ENCODE measurements around the gene FLYWCH2. TPM values are rescaled to one million over a fixed set of nuclear protein-coding genes. Genes with fewer than 3 reads are reported as not detected.
"Not testable (repeated sequence)": the region's sequence is repeated elsewhere in the genome, so short reads cannot be mapped to it uniquely, and the experiment has no call there.

Gene FLYWCH2
- total RNA-seq, 2 donors from 2014 or later = 52.2 to 53.2 TPM

GRCh38 chr16:2925951-2926649 lies 43.1 kb downstream of the FLYWCH2 start:
- Histone ChIP-seq H3K9me3 (no peaks in the 10 kb centered on the region), H3K27ac (no peak overlapping the region), H3K27me3 (replicated peaks; ENCODE audit: insufficient read depth) (no peaks in the 10 kb centered on the region), H3K4me3 (no peak overlapping the region), H3K4me1 (ENCODE audit: control insufficient read depth in 1 of 2, low read depth in 2 of 2) (peaks cover 0 to 5% of the 10 kb centered on the region in 2 donors), H3K36me3 (peaks cover 17% of the 10 kb centered on the region)
- ATAC-seq (ENCODE audit: insufficient number of reproducible peaks, low FRiP score, low read depth) = no peak
- DNase-seq (ENCODE audit: low spot score) = no peak
- TF ChIP-seq CTCF (IDR thresholded peaks at IDR 0.05) = no peak

GRCh38 chr16:2926650-2926999 lies 43.6 kb downstream of the FLYWCH2 start:
- no peaks in the 10 kb centered on the region for H3K9me3 ChIP-seq
- peak overlapping the region; percentile 56 for H3K4me3 ChIP-seq
- DNase-seq (ENCODE audit: low spot score) (no peak), ATAC-seq (ENCODE audit: insufficient number of reproducible peaks, low FRiP score, low read depth) (no peak)
- peaks cover 17% of the 10 kb centered on the region for H3K36me3 ChIP-seq
- no peak overlapping the region for H3K27ac ChIP-seq
- H3K4me1 ChIP-seq (ENCODE audit: control insufficient read depth in 1 of 2, low read depth in 2 of 2) = peaks cover 0 to 5% of the 10 kb centered on the region in 2 donors
- no peaks in the 10 kb centered on the region for H3K27me3 ChIP-seq (replicated peaks; ENCODE audit: insufficient read depth)
- TF ChIP-seq CTCF (IDR thresholded peaks at IDR 0.05) = no peak

GRCh38 chr16:2927010-2927646 lies 44.1 kb downstream of the FLYWCH2 start:
- Histone ChIP-seq H3K27ac (no peak overlapping the region), H3K9me3 (no peaks in the 10 kb centered on the region), H3K36me3 (peaks cover 17% of the 10 kb centered on the region), H3K4me3 (peak overlapping the region; percentile 56), H3K27me3 (replicated peaks; ENCODE audit: insufficient read depth) (no peaks in the 10 kb centered on the region), H3K4me1 (ENCODE audit: control insufficient read depth in 1 of 2, low read depth in 2 of 2) (peaks cover 0 to 5% of the 10 kb centered on the region in 2 donors)
- TF ChIP-seq CTCF (IDR thresholded peaks at IDR 0.05) = peak; percentile 98
- ATAC-seq (ENCODE audit: insufficient number of reproducible peaks, low FRiP score, low read depth) (peak; percentile 72), DNase-seq (ENCODE audit: low spot score) (peak; percentile 79)

GRCh38 chr16:2928151-2928550 lies 45.1 kb downstream of the FLYWCH2 start:
- H3K36me3 ChIP-seq = peaks cover 13% of the 10 kb centered on the region
- not testable (repeated sequence) for H3K4me1 ChIP-seq (ENCODE audit: control insufficient read depth in 1 of 2, low read depth in 2 of 2)

GRCh38 chr16:2928796-2929195 lies 45.8 kb downstream of the FLYWCH2 start:
- no peak for DNase-seq (ENCODE audit: low spot score)
- H3K27ac ChIP-seq = no peak overlapping the region
- H3K4me3 ChIP-seq = no peak overlapping the region
- H3K36me3 ChIP-seq = peaks cover 20% of the 10 kb centered on the region
- no peak for TF ChIP-seq CTCF (IDR thresholded peaks at IDR 0.05)
- no peaks in the 10 kb centered on the region for H3K27me3 ChIP-seq (replicated peaks; ENCODE audit: insufficient read depth)
- no peak for ATAC-seq (ENCODE audit: insufficient number of reproducible peaks, low FRiP score, low read depth)
- H3K4me1 ChIP-seq (ENCODE audit: control insufficient read depth in 1 of 2, low read depth in 2 of 2) = peaks cover 0 to 5% of the 10 kb centered on the region in 2 donors
- H3K9me3 ChIP-seq = no peaks in the 10 kb centered on the region

More at GRCh38 chr16:2928151-2928550, 45.1 kb downstream of the FLYWCH2 start:
- not testable (repeated sequence) for H3K9me3 ChIP-seq; H3K27me3 ChIP-seq (replicated peaks; ENCODE audit: insufficient read depth); DNase-seq (ENCODE audit: low spot score); H3K27ac ChIP-seq; H3K4me3 ChIP-seq; ATAC-seq (ENCODE audit: insufficient number of reproducible peaks, low FRiP score, low read depth)

Data from thoracic aorta (tissue), 2 donors.